Calu3 (cell line): Measurements from ENCODE around the gene DAPK2. TPM values are rescaled to one million over a fixed set of nuclear protein-coding genes. Genes with fewer than 3 reads are reported as not detected.

Source experiments
- BruUV-seq: library from RNA; stranded (reverse); fragments of 400-500 nt; replicated peaks from 2 replicates; lab custom pipeline; 2021; lab: Mats Ljungman, UMichigan
- CTCF ChIA-PET: fragments of 300-600 bp; sonication (Branson Sonifier 250); formaldehyde crosslinking; loops from one replicate; lab custom pipeline; 2022; ENCODE audit warnings: antibody characterized with exemption; lab: Charles Lee
- DNase-seq: peaks from one replicate; pipeline ENCODE4 v3.0.0; 2022
- H3K27ac Mint-ChIP-seq: one replicate; pipeline ENCODE4 v1.8.0; 2022; ENCODE audit warnings: mixed read lengths; ENCODE audit not compliant: unreplicated experiment
- H3K27me3 Mint-ChIP-seq: one replicate; pipeline ENCODE4 v1.8.0; 2022; ENCODE audit warnings: mixed read lengths; ENCODE audit not compliant: unreplicated experiment
- H3K36me3 Mint-ChIP-seq: one replicate; pipeline ENCODE4 v1.8.0; 2022; ENCODE audit warnings: mild to moderate bottlenecking, moderate library complexity, mixed read lengths; ENCODE audit not compliant: insufficient read depth, unreplicated experiment
- H3K4me1 Mint-ChIP-seq: one replicate; pipeline ENCODE4 v1.8.0; 2022; ENCODE audit warnings: mild to moderate bottlenecking, low read depth, mixed read lengths; ENCODE audit not compliant: unreplicated experiment
- H3K4me3 Mint-ChIP-seq: one replicate; pipeline ENCODE4 v1.8.0; 2022; ENCODE audit warnings: mild to moderate bottlenecking, low read depth, moderate library complexity, mixed read lengths; ENCODE audit not compliant: unreplicated experiment
- H3K9me3 Mint-ChIP-seq: one replicate; pipeline ENCODE4 v1.8.0; 2022; ENCODE audit warnings: low read depth, mixed read lengths; ENCODE audit not compliant: unreplicated experiment
- intact Hi-C: fragments of 100-400 bp; cut with micrococcal nuclease; formaldehyde crosslinking; loops from one replicate; pipeline ENCODE4 v1.10.0; 2022; ENCODE audit not compliant: unreplicated experiment
- total RNA-seq: library from RNA; stranded (reverse); gene quantifications from 2 replicates; pipeline ENCODE4 v1.2.3, GENCODE V29; 2022
- TF ChIP-seq, protein P1 (sequence below): fragments of 200-600 bp; IDR thresholded peaks from one replicate; pipeline ENCODE4 v1.8.0; 2022; ENCODE audit warnings: antibody characterized with exemption; ENCODE audit not compliant: unreplicated experiment

DAPK2 gene
- total RNA-seq, 1 experiment from 2014 or later: 1.1 TPM

DNA sequence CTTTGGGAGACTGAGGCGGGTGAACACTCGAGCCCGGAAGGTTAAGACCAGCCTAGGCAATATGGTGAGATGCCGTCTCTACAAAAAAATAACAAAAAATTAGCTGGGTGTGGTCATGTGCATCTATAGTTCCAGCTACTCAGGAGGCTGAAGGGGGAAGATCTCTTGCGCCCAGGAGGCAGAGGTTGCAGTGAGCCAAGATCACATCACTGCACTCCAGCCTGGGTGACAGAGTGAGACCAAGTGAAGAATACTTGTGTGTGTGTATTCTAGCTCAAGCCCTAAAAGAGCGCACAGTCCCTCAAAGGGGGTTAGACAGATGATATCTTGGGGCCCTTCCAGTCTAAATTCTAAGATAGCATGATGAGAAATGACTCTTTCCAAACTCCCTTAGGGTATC lies 23.7 kb downstream of the DAPK2 start:
- Mint-ChIP-seq H3K27ac (no peak overlapping the region), H3K4me1 (peaks cover 27% of the 10 kb centered on the region), H3K9me3 (peaks cover 2% of the 10 kb centered on the region), H3K4me3 (no peak overlapping the region), H3K36me3 (peaks cover 5% of the 10 kb centered on the region), H3K27me3 (peaks cover 20% of the 10 kb centered on the region)
- DNase-seq: no peak
- intact Hi-C loops: no loop called here
- no TSS peak for BruUV-seq
- TF ChIP-seq, protein P1, sequence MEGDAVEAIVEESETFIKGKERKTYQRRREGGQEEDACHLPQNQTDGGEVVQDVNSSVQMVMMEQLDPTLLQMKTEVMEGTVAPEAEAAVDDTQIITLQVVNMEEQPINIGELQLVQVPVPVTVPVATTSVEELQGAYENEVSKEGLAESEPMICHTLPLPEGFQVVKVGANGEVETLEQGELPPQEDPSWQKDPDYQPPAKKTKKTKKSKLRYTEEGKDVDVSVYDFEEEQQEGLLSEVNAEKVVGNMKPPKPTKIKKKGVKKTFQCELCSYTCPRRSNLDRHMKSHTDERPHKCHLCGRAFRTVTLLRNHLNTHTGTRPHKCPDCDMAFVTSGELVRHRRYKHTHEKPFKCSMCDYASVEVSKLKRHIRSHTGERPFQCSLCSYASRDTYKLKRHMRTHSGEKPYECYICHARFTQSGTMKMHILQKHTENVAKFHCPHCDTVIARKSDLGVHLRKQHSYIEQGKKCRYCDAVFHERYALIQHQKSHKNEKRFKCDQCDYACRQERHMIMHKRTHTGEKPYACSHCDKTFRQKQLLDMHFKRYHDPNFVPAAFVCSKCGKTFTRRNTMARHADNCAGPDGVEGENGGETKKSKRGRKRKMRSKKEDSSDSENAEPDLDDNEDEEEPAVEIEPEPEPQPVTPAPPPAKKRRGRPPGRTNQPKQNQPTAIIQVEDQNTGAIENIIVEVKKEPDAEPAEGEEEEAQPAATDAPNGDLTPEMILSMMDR: no peak
- CTCF ChIA-PET: interaction anchor here (1.6 kb wide), 1 partner anchor 12 kb away, joined by 4 read pairs; no protein-coding TSS in a partner anchor

DNA sequence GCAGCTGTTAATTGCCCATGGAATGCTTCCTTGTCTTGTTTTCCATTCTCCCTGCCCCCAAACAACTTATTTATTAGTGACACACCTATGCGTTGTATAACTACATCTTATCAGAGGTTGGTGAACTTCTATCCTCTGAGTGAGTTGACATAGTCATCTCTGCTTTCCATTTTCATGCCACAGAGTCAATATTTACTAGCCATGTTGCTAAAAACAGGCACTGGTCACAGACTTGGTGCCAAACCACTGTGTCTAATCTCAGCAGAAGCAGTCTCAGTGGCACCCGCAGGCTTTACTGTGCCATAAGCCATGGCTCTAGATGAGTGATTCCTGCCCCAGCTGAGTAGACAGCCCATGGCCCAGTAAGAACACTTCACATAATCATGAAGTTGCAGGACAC lies 26.5 kb downstream of the DAPK2 start:
- Mint-ChIP-seq H3K4me1 (peaks cover 43% of the 10 kb centered on the region), H3K9me3 (peaks cover 2% of the 10 kb centered on the region), H3K4me3 (no peak overlapping the region), H3K27me3 (peaks cover 20% of the 10 kb centered on the region), H3K27ac (no peak overlapping the region), H3K36me3 (no peaks in the 10 kb centered on the region)
- CTCF ChIA-PET: interaction anchor here (1.0 to 1.6 kb wide), 4 partner anchors 9 to 52 kb away, joined by 3 to 4 read pairs (median 4); partner anchors contain the start of gene DAPK2
- DNase-seq: peak; percentile 65
- intact Hi-C loops: no loop called here
- BruUV-seq: no TSS peak
- TF ChIP-seq, protein P1: no peak

DNA sequence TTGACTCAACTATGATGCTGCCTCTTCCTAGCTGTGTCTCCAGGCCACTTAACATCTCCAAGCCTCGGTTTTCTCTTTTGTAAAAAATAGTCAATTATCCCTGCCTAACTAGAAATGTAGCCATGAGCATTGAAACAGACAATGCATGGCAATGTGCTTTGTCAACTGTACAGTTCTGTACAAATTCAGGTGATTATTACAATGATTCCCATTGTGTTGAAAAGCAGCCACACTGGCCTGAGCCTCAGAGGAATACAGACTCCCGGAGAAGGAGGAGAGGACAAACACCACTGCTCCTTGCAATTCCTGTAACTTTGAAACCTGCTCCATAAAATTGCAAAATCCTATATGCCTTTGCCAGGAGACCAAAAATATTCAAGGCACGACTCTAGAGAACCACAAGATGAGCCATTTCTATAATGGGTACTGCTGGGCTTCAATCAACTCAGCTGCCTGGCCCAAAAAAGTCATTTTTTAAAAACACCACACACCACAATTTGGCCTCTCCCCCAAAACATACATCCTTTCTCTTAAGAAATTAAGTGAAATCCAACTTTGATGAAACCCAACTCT lies 28.6 kb downstream of the DAPK2 start:
- H3K27ac Mint-ChIP-seq: peak overlapping the region; percentile 51
- peaks cover 9% of the 10 kb centered on the region for H3K27me3 Mint-ChIP-seq
- no peak overlapping the region for H3K4me3 Mint-ChIP-seq
- TF ChIP-seq, protein P1: no peak
- H3K4me1 Mint-ChIP-seq: peaks cover 61% of the 10 kb centered on the region
- peaks cover 2% of the 10 kb centered on the region for H3K9me3 Mint-ChIP-seq
- BruUV-seq: no TSS peak
- no peaks in the 10 kb centered on the region for H3K36me3 Mint-ChIP-seq
- DNase-seq: no peak
- intact Hi-C loops: no loop called here
- CTCF ChIA-PET: interaction anchor here (0.6 to 1.3 kb wide), 4 partner anchors 21 to 277 kb away, joined by 3 to 4 read pairs (median 3); no protein-coding TSS in a partner anchor

DNA sequence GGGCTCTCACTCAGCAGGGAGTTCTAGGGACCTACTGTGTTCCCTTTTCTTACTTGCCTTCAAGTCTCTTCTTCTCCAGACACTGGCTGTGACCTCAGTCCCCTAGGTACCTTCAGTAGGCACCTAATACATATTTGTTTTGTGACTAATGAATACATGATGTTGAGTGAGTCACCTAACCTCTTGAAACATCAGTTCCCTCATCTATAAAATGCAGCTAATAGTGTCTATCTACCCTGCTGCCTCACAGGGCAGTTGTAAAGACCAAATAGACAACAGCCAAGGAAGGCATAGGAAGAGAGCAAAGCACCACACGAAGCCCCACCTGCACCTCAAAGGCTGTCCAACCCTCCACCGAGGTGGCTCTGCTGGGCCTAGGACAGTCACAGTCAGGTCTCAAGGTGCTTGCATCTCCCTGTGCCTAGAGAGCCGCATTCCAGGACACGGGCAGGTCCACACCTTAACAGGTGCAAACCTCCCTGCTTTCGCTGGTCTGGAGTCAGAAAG lies 29.1 kb downstream of the DAPK2 start:
- intact Hi-C loops: no loop called here
- H3K9me3 Mint-ChIP-seq: peaks cover 2% of the 10 kb centered on the region

More for the DNA sequence above, 29.1 kb downstream of the DAPK2 start:
- no TSS peak for BruUV-seq
- peak overlapping the region; percentile 65 for H3K27ac Mint-ChIP-seq
- TF ChIP-seq, protein P1: no peak
- H3K36me3 Mint-ChIP-seq: no peaks in the 10 kb centered on the region
- DNase-seq: peak; percentile 56
- peaks cover 61% of the 10 kb centered on the region for H3K4me1 Mint-ChIP-seq
- H3K27me3 Mint-ChIP-seq: peaks cover 3% of the 10 kb centered on the region
- CTCF ChIA-PET: interaction anchor here (0.6 to 1.3 kb wide), 3 partner anchors 21 to 136 kb away, joined by 3 to 4 read pairs (median 3); no protein-coding TSS in a partner anchor
- no peak overlapping the region for H3K4me3 Mint-ChIP-seq
